ENCODE measurements around the gene CAPN15.
"Not testable (repeated sequence)": the region's sequence is repeated elsewhere in the genome, so short reads cannot be mapped to it uniquely, and the experiment has no call there.

Gene CAPN15

DNA sequence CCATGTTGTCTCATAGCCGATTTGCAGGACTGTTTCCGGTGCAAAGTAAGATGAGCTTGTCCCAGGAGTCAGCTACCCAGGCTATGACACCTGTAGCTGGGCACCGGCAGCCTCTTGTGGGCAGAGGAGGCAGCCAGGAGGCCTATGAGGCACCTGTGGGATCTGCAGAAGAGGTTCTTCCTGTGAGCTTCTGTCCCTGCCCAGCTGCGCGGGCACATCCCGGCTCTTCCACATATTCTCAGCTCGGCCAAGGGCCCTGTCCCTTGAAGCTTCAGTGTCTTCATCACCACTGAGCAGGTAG is 21.3 kb upstream of the CAPN15 start:
- FAIRE-seq (no peak), DNase-seq (ENCODE audit: insufficient read length, low spot score) (no peak)
- TF ChIP-seq POLR2AphosphoS5 (IDR thresholded peaks at IDR 0.05; ENCODE audit: low read depth, low read length) (no peak), SPI1 (IDR thresholded peaks at IDR 0.05; ENCODE audit: low read depth, low read length) (no peak), POU2F2 (IDR thresholded peaks at IDR 0.05; ENCODE audit: low read depth, low read length) (no peak), POLR2A (IDR thresholded peaks at IDR 0.05; ENCODE audit: low read depth, low read length) (no peak), TAF1 (IDR thresholded peaks at IDR 0.05; ENCODE audit: low read depth, low read length) (no peak), PAX5 (IDR thresholded peaks at IDR 0.05; ENCODE audit: insufficient read depth, low read length, severe bottlenecking) (no peak)

DNA sequence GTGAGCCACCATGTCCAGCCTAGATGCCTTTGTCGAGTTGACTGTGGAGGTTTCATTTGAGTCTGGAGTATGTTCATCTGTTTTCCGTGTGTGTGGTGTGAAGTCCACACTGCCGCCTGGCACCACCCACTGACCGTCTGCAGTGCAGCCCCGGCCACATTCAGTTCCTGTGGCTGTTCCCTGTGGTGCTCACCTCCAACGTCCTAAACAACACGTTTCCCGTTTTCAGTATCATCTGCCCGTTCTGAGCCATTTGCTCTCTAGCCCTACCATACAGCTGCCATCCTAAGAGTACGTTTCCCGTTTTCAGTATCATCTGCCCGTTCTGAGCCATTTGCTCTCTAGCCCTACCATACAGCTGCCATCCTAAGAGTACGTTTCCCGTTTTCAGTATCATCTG is 20.0 kb upstream of the CAPN15 start:
- FAIRE-seq; DNase-seq (ENCODE audit: insufficient read length, low spot score): not testable (repeated sequence)

DNA sequence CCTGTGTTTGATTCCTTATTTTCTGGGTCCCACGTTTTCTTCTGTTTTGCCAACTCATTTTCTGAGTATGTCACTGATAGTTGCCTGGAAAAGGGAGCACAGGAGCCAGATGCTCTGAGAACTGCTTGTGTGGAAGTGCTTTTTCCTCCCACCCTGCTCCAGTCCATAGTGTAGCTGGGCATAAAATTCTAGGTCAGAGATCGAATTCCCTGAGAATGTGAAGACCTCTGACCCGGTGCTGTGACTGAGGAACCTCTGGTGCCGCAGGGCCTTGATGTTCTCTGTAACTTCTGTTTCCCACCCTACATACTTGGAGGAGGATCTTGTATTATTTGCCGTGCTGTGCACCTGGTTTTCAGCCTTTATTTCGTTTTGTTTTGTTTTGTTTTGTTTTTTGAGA is 19.5 kb upstream of the CAPN15 start:
- TF ChIP-seq TAF1 (IDR thresholded peaks at IDR 0.05; ENCODE audit: low read depth, low read length) (no peak), POU2F2 (IDR thresholded peaks at IDR 0.05; ENCODE audit: low read depth, low read length) (no peak), PAX5 (IDR thresholded peaks at IDR 0.05; ENCODE audit: insufficient read depth, low read length, severe bottlenecking) (no peak), POLR2AphosphoS5 (IDR thresholded peaks at IDR 0.05; ENCODE audit: low read depth, low read length) (no peak), SPI1 (IDR thresholded peaks at IDR 0.05; ENCODE audit: low read depth, low read length) (no peak), POLR2A (IDR thresholded peaks at IDR 0.05; ENCODE audit: low read depth, low read length) (no peak)
- DNase-seq (ENCODE audit: insufficient read length, low spot score) (no peak), FAIRE-seq (no peak)

DNA sequence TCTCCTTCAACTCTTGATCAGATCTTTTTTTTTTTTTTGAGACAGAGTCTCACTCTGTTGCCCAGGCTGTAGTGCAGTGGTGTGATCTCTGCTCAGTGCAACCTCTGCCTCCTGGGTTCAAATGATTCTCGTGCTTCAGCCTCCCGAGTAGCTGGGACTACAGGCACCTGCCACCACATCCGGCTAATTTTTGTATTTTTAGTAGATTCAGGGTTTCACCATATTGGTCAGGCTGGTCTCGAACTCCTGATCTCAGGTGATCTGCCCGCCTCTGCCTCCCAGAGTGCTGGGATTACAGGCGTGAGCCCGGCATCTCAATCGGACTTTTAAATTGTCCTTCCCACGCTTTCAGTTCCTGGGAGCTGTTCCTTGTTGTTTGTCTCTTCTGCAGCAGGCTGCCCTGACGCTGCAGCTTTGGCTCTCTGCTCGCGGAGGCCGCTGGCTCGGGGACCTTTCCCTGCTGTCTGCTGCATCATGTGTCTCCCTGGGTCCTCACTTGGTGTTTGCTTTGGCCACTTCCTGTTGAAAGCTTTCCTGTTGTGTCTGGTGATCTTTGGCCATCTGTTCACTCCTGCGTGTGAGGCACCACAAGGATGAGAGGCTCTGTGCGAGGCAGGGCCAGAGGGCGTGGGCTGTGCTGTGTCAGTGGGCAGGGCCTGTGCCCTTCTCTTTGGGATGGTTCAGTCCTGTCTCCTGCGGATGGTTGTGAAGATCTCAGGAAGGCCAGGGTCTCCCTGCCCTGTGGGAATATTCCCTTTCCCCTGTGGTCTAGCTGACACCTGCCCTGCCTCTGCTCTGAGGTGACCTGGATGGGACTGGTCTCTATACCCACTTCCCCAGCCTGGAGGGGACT is 18.4 kb upstream of the CAPN15 start:
- no peak for TF ChIP-seq PAX5 (IDR thresholded peaks at IDR 0.05; ENCODE audit: insufficient read depth, low read length, severe bottlenecking)
- FAIRE-seq: peak; percentile 5
- DNase-seq (ENCODE audit: insufficient read length, low spot score): no peak

DNA sequence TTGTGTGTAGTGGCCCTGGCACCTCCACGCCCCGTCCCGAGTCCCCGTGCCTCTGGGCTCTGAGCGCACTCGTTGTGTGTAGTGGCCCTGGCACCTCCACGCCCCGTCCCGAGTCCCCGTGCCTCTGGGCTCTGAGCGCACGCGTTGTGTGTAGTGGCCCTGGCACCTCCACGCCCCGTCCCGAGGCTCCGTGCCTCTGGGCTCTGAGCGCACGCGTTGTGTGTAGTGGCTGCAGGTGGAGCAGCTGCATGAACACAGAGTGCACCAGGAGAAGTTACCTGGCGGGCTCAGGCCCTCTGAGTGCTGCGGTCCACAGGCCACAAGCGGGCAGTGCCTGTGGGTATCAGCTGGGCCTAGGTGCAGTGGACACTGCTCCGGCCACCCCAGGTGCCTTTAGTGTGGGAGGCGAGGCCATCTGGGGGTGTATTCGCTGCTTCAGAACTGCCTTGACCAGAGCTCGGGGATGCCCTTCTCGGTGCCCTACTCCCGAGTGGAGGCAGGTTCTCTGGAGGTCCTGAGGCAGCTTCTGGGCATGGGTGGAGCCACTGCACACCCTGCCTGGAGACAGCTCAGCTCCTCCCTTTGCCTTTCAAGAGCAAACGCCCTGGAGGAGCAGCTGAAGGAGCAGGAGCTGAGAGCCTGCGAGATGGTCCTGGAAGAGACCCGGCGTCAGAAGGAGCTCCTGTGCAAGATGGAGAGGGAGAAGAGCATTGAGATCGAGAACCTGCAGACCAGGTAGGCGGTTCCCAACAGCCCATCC is 17.3 kb upstream of the CAPN15 start:
- no peak for FAIRE-seq
- TF ChIP-seq TAF1 (IDR thresholded peaks at IDR 0.05; ENCODE audit: low read depth, low read length): no peak
- TF ChIP-seq POLR2AphosphoS5 (IDR thresholded peaks at IDR 0.05; ENCODE audit: low read depth, low read length): no peak
- DNase-seq (ENCODE audit: insufficient read length, low spot score): no peak

DNA sequence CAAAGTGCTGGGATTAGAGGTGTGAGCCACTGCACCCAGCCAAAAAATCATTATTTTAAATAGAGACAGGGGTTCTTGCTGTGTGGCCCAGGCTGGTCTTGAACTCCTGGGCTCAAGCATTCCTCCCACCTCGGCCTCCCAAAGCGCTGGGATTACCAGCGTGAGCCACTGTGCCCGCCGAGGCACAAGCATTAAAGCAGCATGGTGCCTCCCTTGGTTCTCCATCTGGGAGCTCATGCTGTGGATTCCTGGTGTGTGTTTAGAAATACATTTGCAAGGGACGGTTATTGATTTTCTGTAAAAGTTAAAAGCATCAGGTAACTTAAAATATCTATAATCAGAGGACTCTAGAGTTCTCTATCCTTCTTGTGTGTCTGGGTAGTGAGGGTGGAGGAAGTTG is 14.7 kb upstream of the CAPN15 start:
- no peak for TF ChIP-seq TAF1 (IDR thresholded peaks at IDR 0.05; ENCODE audit: low read depth, low read length)
- no peak for TF ChIP-seq POLR2AphosphoS5 (IDR thresholded peaks at IDR 0.05; ENCODE audit: low read depth, low read length)
- no peak for TF ChIP-seq PAX5 (IDR thresholded peaks at IDR 0.05; ENCODE audit: insufficient read depth, low read length, severe bottlenecking)
- TF ChIP-seq POLR2A (IDR thresholded peaks at IDR 0.05; ENCODE audit: low read depth, low read length): no peak
- TF ChIP-seq SPI1 (IDR thresholded peaks at IDR 0.05; ENCODE audit: low read depth, low read length): no peak
- TF ChIP-seq POU2F2 (IDR thresholded peaks at IDR 0.05; ENCODE audit: low read depth, low read length): no peak
- FAIRE-seq (no peak), DNase-seq (ENCODE audit: insufficient read length, low spot score) (no peak)

DNA sequence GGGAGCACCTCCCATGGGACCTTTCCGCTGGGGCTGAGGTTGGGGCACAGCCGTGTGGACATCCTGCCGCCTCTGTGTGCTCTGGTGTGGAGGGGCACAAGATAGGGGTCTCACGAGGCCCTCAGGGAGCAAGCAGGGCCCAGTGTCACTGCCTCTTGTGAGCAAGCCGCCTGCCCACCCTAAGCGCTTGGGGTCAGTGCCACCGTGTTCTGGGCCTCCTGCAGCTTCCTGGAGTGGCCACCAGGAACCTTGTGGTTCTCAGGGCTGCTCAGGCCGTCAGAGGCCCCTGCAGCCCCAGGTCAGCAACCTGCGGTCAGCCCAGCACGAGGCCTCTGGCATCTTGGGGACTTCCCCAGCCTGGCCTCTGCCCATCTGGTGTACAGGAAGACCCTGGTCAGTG is 13.6 kb upstream of the CAPN15 start:
- FAIRE-seq (no peak), DNase-seq (ENCODE audit: insufficient read length, low spot score) (no peak)
- TF ChIP-seq POLR2A (IDR thresholded peaks at IDR 0.05; ENCODE audit: low read depth, low read length): no peak
- no peak for TF ChIP-seq SPI1 (IDR thresholded peaks at IDR 0.05; ENCODE audit: low read depth, low read length)
- no peak for TF ChIP-seq POLR2AphosphoS5 (IDR thresholded peaks at IDR 0.05; ENCODE audit: low read depth, low read length)
- TF ChIP-seq PAX5 (IDR thresholded peaks at IDR 0.05; ENCODE audit: insufficient read depth, low read length, severe bottlenecking): no peak
- no peak for TF ChIP-seq TAF1 (IDR thresholded peaks at IDR 0.05; ENCODE audit: low read depth, low read length)
- TF ChIP-seq POU2F2 (IDR thresholded peaks at IDR 0.05; ENCODE audit: low read depth, low read length): no peak

DNA sequence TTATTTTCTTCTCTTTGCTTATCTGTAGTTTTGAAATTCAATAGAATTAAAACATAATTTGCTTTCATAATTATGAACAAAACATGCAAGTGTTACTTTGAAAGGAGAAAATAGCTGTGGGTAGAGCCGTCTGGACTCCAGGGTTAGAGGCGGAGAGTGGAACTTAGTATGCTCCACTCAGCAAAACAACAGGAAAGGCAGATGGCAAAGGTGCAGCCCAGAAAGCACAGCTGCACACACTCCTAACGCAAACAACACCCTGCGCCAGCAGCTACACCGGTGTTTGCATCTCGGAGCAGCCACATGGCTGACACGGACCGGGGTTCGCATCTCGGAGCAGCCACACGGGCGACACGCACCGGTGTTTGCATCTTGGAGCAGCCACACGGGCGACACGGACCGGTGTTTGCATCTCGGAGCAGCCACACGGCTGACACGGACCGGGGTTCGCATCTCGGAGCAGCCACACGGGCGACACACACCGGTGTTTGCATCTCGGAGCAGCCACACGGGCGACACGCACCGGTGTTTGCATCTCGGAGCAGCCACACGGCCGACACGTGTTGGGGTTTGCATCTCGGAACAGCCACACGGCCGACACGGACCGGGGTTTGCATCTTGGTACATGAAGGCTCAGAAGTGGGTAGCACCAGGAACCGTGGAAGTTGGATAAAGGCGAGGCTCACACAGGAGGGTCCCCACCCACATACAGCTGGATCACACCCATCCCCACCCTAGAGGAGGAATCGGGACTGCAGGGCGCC is 12.2 kb upstream of the CAPN15 start:
- FAIRE-seq (no peak), DNase-seq (ENCODE audit: insufficient read length, low spot score) (no peak)
- TF ChIP-seq PAX5 (IDR thresholded peaks at IDR 0.05; ENCODE audit: insufficient read depth, low read length, severe bottlenecking) (no peak), POLR2A (IDR thresholded peaks at IDR 0.05; ENCODE audit: low read depth, low read length) (no peak), SPI1 (IDR thresholded peaks at IDR 0.05; ENCODE audit: low read depth, low read length) (no peak)

DNA sequence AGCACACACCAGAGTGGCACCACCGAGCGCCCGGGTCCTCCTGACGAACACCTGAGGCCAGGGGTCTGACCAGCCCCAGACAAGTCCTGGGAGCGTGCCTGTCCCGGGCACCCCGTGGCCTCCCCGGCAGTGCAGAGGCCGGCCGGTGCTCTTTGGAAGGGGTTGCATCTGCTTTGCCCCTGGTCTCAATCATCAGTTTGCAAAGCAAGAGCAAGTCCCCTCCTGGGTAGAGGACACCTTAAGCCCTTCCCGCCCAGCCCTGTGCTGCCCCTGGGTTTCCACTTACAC is 11.6 kb upstream of the CAPN15 start:
- no peak for TF ChIP-seq POU2F2 (IDR thresholded peaks at IDR 0.05; ENCODE audit: low read depth, low read length)
- TF ChIP-seq PAX5 (IDR thresholded peaks at IDR 0.05; ENCODE audit: insufficient read depth, low read length, severe bottlenecking): no peak
- no peak for TF ChIP-seq POLR2A (IDR thresholded peaks at IDR 0.05; ENCODE audit: low read depth, low read length)
- no peak for FAIRE-seq

DNA sequence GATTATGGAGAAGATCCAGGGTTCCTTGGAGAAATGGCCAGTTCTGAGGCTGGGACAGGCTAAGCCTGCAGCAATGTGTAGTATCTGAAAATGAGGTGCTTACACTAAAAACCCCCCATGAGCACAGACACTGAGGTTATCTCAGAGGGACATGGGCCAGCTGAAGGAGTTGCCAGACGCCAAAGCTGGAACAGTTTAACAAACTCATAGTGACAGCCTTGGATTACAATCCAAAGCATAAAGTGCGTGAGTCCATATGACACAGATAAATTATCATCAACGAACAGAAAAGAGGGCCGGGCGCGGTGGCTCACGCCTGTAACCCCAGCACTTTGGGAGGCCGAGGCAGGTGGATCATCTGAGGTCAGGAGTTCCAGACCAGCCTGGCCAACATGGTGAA is 11.2 kb upstream of the CAPN15 start:
- no peak for TF ChIP-seq POLR2AphosphoS5 (IDR thresholded peaks at IDR 0.05; ENCODE audit: low read depth, low read length)
- TF ChIP-seq POU2F2 (IDR thresholded peaks at IDR 0.05; ENCODE audit: low read depth, low read length): no peak
- no peak for TF ChIP-seq POLR2A (IDR thresholded peaks at IDR 0.05; ENCODE audit: low read depth, low read length)
- TF ChIP-seq SPI1 (IDR thresholded peaks at IDR 0.05; ENCODE audit: low read depth, low read length): no peak
- no peak for FAIRE-seq
- DNase-seq (ENCODE audit: insufficient read length, low spot score): no peak

More for the DNA sequence above, 11.6 kb upstream of the CAPN15 start:
- DNase-seq (ENCODE audit: insufficient read length, low spot score): no peak

Measured in GM12891 (cell line).